ENCODE data around the gene HPSE2.

The HPSE2 gene

DNA sequence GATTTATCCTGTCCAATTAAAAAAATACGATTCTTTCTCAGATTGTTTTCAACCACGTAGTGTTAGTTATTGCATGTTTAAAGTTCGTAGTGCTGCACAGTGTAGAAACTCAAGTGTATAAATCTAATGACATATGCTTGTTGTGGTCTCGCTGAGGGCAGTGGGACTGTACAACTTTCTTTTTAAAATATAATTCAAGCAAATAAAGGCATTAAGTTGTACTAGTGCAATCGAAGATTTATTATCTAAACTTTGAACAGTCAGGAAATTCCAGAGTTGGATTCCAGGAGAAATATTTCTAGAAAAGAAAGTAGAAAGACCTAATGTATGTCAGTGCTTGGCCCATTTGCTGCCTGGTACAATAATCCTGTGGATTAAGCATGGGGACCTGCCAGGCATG, 664.8 kb downstream of the HPSE2 start:
- TF ChIP-seq, protein P1, sequence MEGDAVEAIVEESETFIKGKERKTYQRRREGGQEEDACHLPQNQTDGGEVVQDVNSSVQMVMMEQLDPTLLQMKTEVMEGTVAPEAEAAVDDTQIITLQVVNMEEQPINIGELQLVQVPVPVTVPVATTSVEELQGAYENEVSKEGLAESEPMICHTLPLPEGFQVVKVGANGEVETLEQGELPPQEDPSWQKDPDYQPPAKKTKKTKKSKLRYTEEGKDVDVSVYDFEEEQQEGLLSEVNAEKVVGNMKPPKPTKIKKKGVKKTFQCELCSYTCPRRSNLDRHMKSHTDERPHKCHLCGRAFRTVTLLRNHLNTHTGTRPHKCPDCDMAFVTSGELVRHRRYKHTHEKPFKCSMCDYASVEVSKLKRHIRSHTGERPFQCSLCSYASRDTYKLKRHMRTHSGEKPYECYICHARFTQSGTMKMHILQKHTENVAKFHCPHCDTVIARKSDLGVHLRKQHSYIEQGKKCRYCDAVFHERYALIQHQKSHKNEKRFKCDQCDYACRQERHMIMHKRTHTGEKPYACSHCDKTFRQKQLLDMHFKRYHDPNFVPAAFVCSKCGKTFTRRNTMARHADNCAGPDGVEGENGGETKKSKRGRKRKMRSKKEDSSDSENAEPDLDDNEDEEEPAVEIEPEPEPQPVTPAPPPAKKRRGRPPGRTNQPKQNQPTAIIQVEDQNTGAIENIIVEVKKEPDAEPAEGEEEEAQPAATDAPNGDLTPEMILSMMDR (IDR thresholded peaks at IDR 0.05; ENCODE audit: low read depth, low read length, missing control alignments): no peak
- H3K4me3 ChIP-seq (replicated peaks; ENCODE audit: low read depth, low read length): no peak overlapping the region
- DNase-seq (ENCODE audit: extremely low read depth, low read depth): no peak

DNA sequence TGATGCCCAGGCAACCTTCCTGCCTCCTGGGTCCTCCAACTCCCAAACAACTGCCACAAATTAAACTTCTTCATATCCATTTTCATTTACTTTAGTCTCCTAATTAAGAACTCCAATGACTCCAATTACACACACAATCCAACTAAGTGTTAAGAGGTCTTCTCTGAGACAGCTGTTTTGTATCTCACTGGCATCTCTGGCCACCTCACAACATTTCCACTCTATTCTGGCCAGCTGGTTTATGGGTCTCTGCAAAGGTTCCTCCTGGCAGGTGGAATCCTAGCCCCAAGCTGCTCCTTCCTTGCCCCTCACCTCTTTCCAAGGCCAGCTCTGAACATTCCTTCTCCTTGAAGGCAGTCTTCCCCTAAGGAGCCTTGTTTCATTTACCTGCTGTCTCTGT, 665.8 kb downstream of the HPSE2 start:
- DNase-seq (ENCODE audit: extremely low read depth, low read depth): no peak
- TF ChIP-seq, protein P1 (IDR thresholded peaks at IDR 0.05; ENCODE audit: low read depth, low read length, missing control alignments): no peak
- no peak overlapping the region for H3K4me3 ChIP-seq (replicated peaks; ENCODE audit: low read depth, low read length)

DNA sequence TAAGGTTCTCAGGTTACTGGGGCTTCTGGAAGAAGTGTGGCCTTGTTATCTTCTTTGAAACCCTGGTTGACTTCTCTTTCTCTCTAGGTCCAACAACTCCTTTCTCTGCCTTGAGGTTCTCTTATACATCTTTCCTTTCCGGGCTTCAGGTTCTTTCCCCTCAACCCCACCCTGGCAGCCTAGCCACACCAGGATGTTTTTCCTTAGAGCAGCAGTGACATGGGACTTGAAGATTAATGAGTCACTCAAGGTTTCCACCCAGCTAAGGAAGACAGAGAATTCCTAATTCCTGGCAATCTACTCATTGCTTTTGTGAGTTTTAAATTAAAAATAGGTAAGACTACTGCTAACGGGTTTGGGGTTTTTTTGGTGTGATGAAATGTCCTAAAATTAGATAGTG, 667.1 kb downstream of the HPSE2 start:
- H3K4me3 ChIP-seq (replicated peaks; ENCODE audit: low read depth, low read length): no peak overlapping the region
- DNase-seq (ENCODE audit: extremely low read depth, low read depth): no peak
- TF ChIP-seq, protein P1 (IDR thresholded peaks at IDR 0.05; ENCODE audit: low read depth, low read length, missing control alignments): no peak

DNA sequence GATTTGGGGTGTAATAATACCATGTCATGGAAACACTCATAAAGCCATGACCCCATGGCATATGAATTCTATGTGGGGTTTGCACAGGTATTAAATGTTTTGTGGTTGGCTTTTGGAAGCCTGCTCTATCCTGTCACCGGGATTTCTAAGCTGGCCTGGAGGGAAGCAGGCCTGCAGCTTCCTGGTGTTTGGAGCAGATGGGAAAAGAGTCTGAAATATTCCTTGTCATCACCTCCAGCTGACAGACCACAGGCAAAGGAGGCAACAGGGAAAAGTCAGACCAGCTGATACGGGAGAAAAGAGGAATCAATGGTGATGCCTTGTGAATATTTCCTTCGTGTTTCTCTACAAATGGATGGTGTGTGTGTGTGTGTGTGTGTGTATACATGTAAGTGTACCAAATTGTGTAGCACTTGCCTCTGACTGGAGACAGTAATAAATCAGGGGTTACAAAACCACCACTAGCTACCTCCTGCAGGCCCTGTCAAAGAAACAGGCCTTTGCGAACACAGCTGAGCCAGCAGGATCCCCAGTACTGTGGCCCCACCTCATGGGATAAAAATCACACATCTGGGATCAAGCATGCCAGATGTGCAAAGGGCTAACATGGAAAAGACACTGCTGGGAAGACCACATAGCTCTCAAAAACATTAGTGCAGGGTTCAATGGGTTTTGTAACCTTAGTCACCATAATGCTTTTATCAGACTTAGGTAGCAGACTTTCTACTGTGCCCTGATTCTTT, 668.1 kb downstream of the HPSE2 start:
- no peak overlapping the region for H3K4me3 ChIP-seq (replicated peaks; ENCODE audit: low read depth, low read length)
- no peak for DNase-seq (ENCODE audit: extremely low read depth, low read depth)
- TF ChIP-seq, protein P1 (IDR thresholded peaks at IDR 0.05; ENCODE audit: low read depth, low read length, missing control alignments): no peak

DNA sequence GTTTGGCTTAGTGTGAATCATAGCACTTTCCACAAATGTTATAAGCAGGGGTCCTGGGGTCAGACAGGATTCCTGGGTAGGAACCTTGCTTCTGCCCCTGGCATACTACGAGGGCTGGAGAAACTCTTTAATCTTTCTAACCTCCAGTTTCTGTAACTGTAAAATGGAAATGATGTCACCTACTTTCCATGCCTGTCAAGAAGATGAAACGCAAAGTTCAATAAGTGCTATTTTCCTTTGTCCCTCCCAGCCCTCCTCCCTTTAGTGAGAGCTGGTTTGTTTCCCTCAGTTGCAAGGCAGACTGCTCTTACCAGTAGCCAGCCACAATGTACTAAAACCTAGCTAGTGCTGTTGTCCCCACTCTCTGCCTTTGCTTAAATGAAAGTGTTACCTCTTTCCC, 671.8 kb downstream of the HPSE2 start:
- TF ChIP-seq, protein P1 (IDR thresholded peaks at IDR 0.05; ENCODE audit: low read depth, low read length, missing control alignments): no peak
- H3K4me3 ChIP-seq (replicated peaks; ENCODE audit: low read depth, low read length): no peak overlapping the region
- no peak for DNase-seq (ENCODE audit: extremely low read depth, low read depth)

DNA sequence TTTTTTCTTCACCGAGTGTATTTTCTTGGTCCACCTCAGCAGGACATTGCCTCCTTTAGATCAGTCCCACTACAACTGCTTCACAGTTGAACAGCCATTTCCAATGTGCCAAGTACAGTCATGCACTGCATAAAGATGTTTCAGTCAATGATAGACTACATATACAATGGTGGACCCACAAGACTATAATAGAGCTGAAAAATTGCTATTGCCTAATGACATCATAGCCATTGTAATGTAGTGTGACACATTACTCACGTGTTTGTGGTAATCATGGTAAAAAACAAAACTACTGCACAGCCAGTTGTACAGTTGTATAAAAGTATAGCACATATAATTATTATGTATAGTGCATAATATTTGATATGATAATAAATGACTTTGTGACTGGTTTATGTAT, 675.1 kb downstream of the HPSE2 start:
- TF ChIP-seq, protein P1 (IDR thresholded peaks at IDR 0.05; ENCODE audit: low read depth, low read length, missing control alignments): no peak
- no peak for DNase-seq (ENCODE audit: extremely low read depth, low read depth)
- no peak overlapping the region for H3K4me3 ChIP-seq (replicated peaks; ENCODE audit: low read depth, low read length)

DNA sequence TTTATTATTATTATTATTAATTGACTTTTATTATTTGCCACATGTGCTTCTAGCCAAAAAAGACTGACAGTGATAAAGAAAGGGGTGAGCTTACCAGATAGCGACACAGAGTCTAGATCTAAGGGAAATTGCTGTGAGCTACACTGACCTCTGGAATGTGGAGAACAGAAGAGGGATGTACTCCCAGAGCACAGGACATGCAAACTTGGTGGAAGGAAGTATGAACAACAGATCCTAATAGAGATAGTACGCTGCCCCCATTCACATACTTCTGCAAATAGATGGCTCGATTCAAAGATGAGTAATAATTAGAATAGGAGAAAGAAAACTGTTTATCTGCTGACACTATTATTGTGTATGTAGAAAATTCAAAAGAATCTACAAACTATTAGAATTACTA, 679.6 kb downstream of the HPSE2 start:
- no peak overlapping the region for H3K4me3 ChIP-seq (replicated peaks; ENCODE audit: low read depth, low read length)
- DNase-seq (ENCODE audit: extremely low read depth, low read depth): no peak
- TF ChIP-seq, protein P1 (IDR thresholded peaks at IDR 0.05; ENCODE audit: low read depth, low read length, missing control alignments): no peak

All from HFF-Myc (cell line).